Breast epithelium (tissue), 4 donors: ENCODE measurements around the gene VANGL1. TPM values are rescaled to one million over a fixed set of nuclear protein-coding genes. Genes with fewer than 3 reads are reported as not detected.

Experiments
- DNase-seq, 2 donors: peaks; one replicate each; pipeline ENCODE4 v3.0.0-alpha.2; 2019; ENCODE audit warnings: low spot score in 2 of 2
- H3K27ac ChIP-seq, 2 donors: fragments of 200-600 bp; sonication (generic) in 1 of 2; one replicate each; pipeline ENCODE4 v1.5.1; 2016 to 2019; ENCODE audit warnings: mild to moderate bottlenecking in 1 of 2
- H3K27me3 ChIP-seq, 2 donors: fragments of 200-600 bp; sonication (generic) in 1 of 2; one replicate each; pipeline versions ENCODE4 v1.5.1 to v1.6.0; 2017 to 2019; ENCODE audit warnings: control low read depth in 1 of 2, mild to moderate bottlenecking in 1 of 2
- H3K36me3 ChIP-seq: fragments of 200-600 bp; one replicate; pipeline ENCODE4 v1.5.1; 2019
- H3K4me1 ChIP-seq, 2 donors: fragments of 200-600 bp; sonication (generic); one replicate each; pipeline ENCODE4 v1.5.1; 2016 to 2019; ENCODE audit warnings: control low read depth in 1 of 2
- H3K4me3 ChIP-seq, 3 donors: fragments of 200-600 bp; sonication (generic); 1 replicate in 2 of 3; 2 replicates in 1 of 3; pipeline ENCODE4 v1.5.1; 2016 to 2019; ENCODE audit warnings: mild to moderate bottlenecking in 3 of 3, moderate library complexity in 2 of 3
- H3K9me3 ChIP-seq, 2 donors: fragments of 200-600 bp; sonication (generic) in 1 of 2; one replicate each; pipeline ENCODE4 v1.5.1; 2016 to 2019; ENCODE audit warnings: control low read depth in 1 of 2
- CTCF ChIP-seq, 3 donors: fragments of 450-650 bp; IDR thresholded peaks; one replicate each; pipeline ENCODE4 v1.5.1; 2016 to 2017; ENCODE audit warnings: antibody characterized with exemption in 3 of 3, mild to moderate bottlenecking in 3 of 3, moderate library complexity in 3 of 3
- POLR2A ChIP-seq: fragments of 450-650 bp; IDR thresholded peaks from one replicate; pipeline ENCODE4 v1.6.1; 2016; ENCODE audit warnings: antibody characterized with exemption, mild to moderate bottlenecking, moderate library complexity
- POLR2AphosphoS5 ChIP-seq, 3 donors: sonication (generic); formaldehyde crosslinking; IDR thresholded peaks; one replicate each; pipeline ENCODE4 v1.6.1; 2017; ENCODE audit warnings: antibody characterized with exemption in 3 of 3
- intact Hi-C: fragments of 100-400 bp; cut with DNase I; formaldehyde crosslinking; loops from one replicate; pipeline ENCODE4 v1.15.1; 2023; ENCODE audit warnings: low total_unique reads
- total RNA-seq, 3 donors: library from RNA; depleted of rRNA; stranded (reverse); fragments of >200 nt; gene quantifications; one replicate each; pipeline ENCODE4 v1.1.0, GENCODE V29; 2016

The VANGL1 gene
- total RNA-seq, 3 donors from 2014 or later, result 6.6 to 7.5 (median 7.5) TPM

GRCh38 chr1:115744646-115745275 lies 103.0 kb downstream of the VANGL1 start:
- DNase-seq, result no peak
- no peaks in the 10 kb centered on the region for H3K9me3 ChIP-seq
- no peak for TF ChIP-seq POLR2AphosphoS5 (IDR thresholded peaks at IDR 0.05)
- H3K4me3 ChIP-seq, result no peak overlapping the region
- H3K36me3 ChIP-seq, result no peaks in the 10 kb centered on the region
- intact Hi-C loops, result no loop called here
- no peaks in the 10 kb centered on the region for H3K4me1 ChIP-seq
- no peak overlapping the region for H3K27ac ChIP-seq
- H3K27me3 ChIP-seq, result no peaks in the 10 kb centered on the region

- no peaks in the 10 kb centered on the region for H3K4me1 ChIP-seq
- H3K36me3 ChIP-seq, result no peaks in the 10 kb centered on the region
- no peaks in the 10 kb centered on the region for H3K9me3 ChIP-seq
- no peak for DNase-seq
- TF ChIP-seq POLR2A, result no peak
- no peak for TF ChIP-seq CTCF (IDR thresholded peaks at IDR 0.05)
- TF ChIP-seq POLR2AphosphoS5 (IDR thresholded peaks at IDR 0.05), result no peak
- intact Hi-C loops, result no loop called here
- H3K27me3 ChIP-seq, result no peaks in the 10 kb centered on the region
- no peak overlapping the region for H3K4me3 ChIP-seq
- H3K27ac ChIP-seq, result no peak overlapping the region
Measured at GRCh38 chr1:115746021-115746690, 104.4 kb downstream of the VANGL1 start.

Other genes starting within 250 kb of the VANGL1 start
- gene CASQ2, start 126.7 kb downstream of the VANGL1 start, total RNA-seq, result 1 to 10 TPM; 2.1 to 3.3 (median 2.6) TPM
- not detected for gene NHLH2, start 199.2 kb downstream of the VANGL1 start, total RNA-seq